HepG2 (cell line): ENCODE results near the gene ZNF430. TPM values are rescaled to one million over a fixed set of nuclear protein-coding genes. Genes with fewer than 3 reads are reported as not detected.

ENCODE experiments used
- ATAC-seq: fragments of 200-7000 bp; cut with Tn5 transposase; 3 replicates; pipeline ENCODE4 v1.9.1; 2020; ENCODE audit warnings: mild to moderate bottlenecking, moderate library complexity
- BruUV-seq: library from RNA; stranded (reverse); fragments of 400-500 nt; replicated peaks from 2 replicates; lab custom pipeline; 2021; lab: Mats Ljungman, UMichigan
- CTCF ChIA-PET: fragments of 300-600 bp; formaldehyde crosslinking; extraction: SDS; loops from one replicate; lab custom pipeline; 2021; ENCODE audit warnings: low total read pairs, inconsistent platforms, low intra/inter-chr PET ratio; lab: Yijun Ruan, JAX
- POLR2A ChIA-PET: fragments of 350-600 bp; sonication (Branson Sonifier 250); formaldehyde crosslinking; loops from one replicate; lab custom pipeline; 2020; ENCODE audit warnings: antibody characterized with exemption, inconsistent platforms; lab: Yijun Ruan, JAX
- DNase-seq: peaks from one replicate; pipeline ENCODE4 v3.0.0-alpha.2; 2015; ENCODE audit warnings: low spot score
- FAIRE-seq: peaks from 3 replicates; lab custom pipeline; 2011; peaks lifted over from hg19 to GRCh38; lab: Jason Lieb, UNC
- H2AFZ ChIP-seq: one replicate; pipeline ENCODE4 v1.6.1; 2011; ENCODE audit warnings: low read length, inconsistent platforms
- H3K27ac ChIP-seq: fragments of 300-600 bp; 3 replicates; pipeline ENCODE4 v1.8.0; 2011; ENCODE audit warnings: mixed run types, mild to moderate bottlenecking, mixed read lengths, low read length, inconsistent platforms; ENCODE audit not compliant: insufficient read depth; ENCODE audit errors: extremely low read length
- H3K27me3 ChIP-seq, 2 experiments: fragments of 200-600 bp in 1 of 2; 2 replicates in 1 of 2; 3 replicates in 1 of 2; pipeline versions ENCODE4 v1.6.0 to v1.8.0; 2011; ENCODE audit warnings: low read length in 2 of 2, mild to moderate bottlenecking in 2 of 2, moderate library complexity in 2 of 2, inconsistent platforms in 1 of 2; ENCODE audit not compliant: insufficient read depth in 2 of 2, control insufficient read depth in 1 of 2
- H3K36me3 ChIP-seq, 2 experiments: fragments of 200-600 bp in 1 of 2; replicated peaks in 1 of 2; 2 replicates in 1 of 2; 3 replicates in 1 of 2; pipeline versions ENCODE4 v1.5.1 to v1.8.0; 2011; ENCODE audit warnings: low read length in 2 of 2, inconsistent platforms in 1 of 2; ENCODE audit not compliant: insufficient read depth in 2 of 2, control insufficient read depth in 1 of 2
- H3K4me1 ChIP-seq: 2 replicates; pipeline ENCODE4 v1.5.1; 2012; ENCODE audit warnings: low read length, inconsistent platforms; ENCODE audit not compliant: insufficient read depth
- H3K4me2 ChIP-seq: 2 replicates; pipeline ENCODE4 v1.6.0; 2011; ENCODE audit warnings: low read depth, low read length, inconsistent platforms
- H3K4me3 ChIP-seq, 3 experiments: fragments of 200-600 bp in 1 of 3; sonication (generic), shearing (Covaris generic) in 1 of 3; replicated peaks in 1 of 3; 2 replicates each; pipeline ENCODE4 v1.5.1; 2011 to 2016; ENCODE audit warnings: low read length in 3 of 3, inconsistent platforms in 2 of 3, low read depth in 2 of 3, mild to moderate bottlenecking in 2 of 3, control low read depth in 1 of 3, mixed read lengths in 1 of 3; ENCODE audit not compliant: insufficient read depth in 1 of 3
- H3K79me2 ChIP-seq: one replicate; pipeline ENCODE4 v1.6.1; 2011; ENCODE audit warnings: low read length, inconsistent platforms; ENCODE audit not compliant: insufficient read depth
- H3K9ac ChIP-seq: 2 replicates; pipeline ENCODE4 v1.6.0; 2011; ENCODE audit warnings: mild to moderate bottlenecking, low read depth, low read length, inconsistent platforms; ENCODE audit not compliant: insufficient read depth
- H3K9me3 ChIP-seq: 2 replicates; pipeline ENCODE4 v1.5.1; 2012; ENCODE audit warnings: mild to moderate bottlenecking, low read length
- H4K20me1 ChIP-seq: 2 replicates; pipeline ENCODE4 v1.6.0; 2011; ENCODE audit warnings: inconsistent platforms, mild to moderate bottlenecking, low read length, moderate library complexity; ENCODE audit not compliant: insufficient read depth
- CEBPB ChIP-seq: IDR thresholded peaks from 2 replicates; pipeline ENCODE4 v1.6.1; 2011; ENCODE audit warnings: low read depth, low read length, improper control_type of control experiment, borderline replicate concordance
- FOXM1 ChIP-seq: sonication (generic); formaldehyde crosslinking; IDR thresholded peaks from 2 replicates; pipeline ENCODE4 v1.5.0; 2020; ENCODE audit warnings: missing genetic modification reagents
- GATA4 ChIP-seq: sonication (generic); IDR thresholded peaks from 2 replicates; pipeline ENCODE4 v1.6.1; 2016; ENCODE audit warnings: antibody characterized with exemption, low read depth, borderline replicate concordance
- NFE2L1 ChIP-seq: sonication (generic); formaldehyde crosslinking; IDR thresholded peaks from 2 replicates; pipeline ENCODE4 v1.4.0; 2020; ENCODE audit warnings: missing genetic modification reagents, mild to moderate bottlenecking, borderline replicate concordance
- RFX3 ChIP-seq: IDR thresholded peaks from 2 replicates; pipeline ENCODE4 v1.6.1; 2016; ENCODE audit warnings: missing biosample characterization, missing genetic modification reagents
- ZNF251 ChIP-seq: sonication (generic); formaldehyde crosslinking; IDR thresholded peaks from 2 replicates; pipeline ENCODE4 v1.9.0; 2021; ENCODE audit warnings: mild to moderate bottlenecking, missing genetic modification reagents
- ZNF597 ChIP-seq: sonication (generic); formaldehyde crosslinking; IDR thresholded peaks from 2 replicates; pipeline ENCODE4 v1.5.0; 2020; ENCODE audit warnings: missing genetic modification reagents
- ZNF639 ChIP-seq: conservative IDR thresholded peaks from 2 replicates; pipeline ENCODE4 v1.6.1; 2018; ENCODE audit warnings: missing genetic modification reagents
- WGBS: methylation state at CpG from one replicate; pipeline ENCODE4 v1.1.6; 2017; ENCODE audit warnings: low lambda C conversion rate; 5-methylcytosine and 5-hydroxymethylcytosine counted together
- in situ Hi-C: cut with HindIII; loops from 2 replicates; pipeline ENCODE4 v1.10.0; 2017; ENCODE audit warnings: low pct_unique_long_range_greater_than_20kb; ENCODE audit not compliant: extremely low pct_ligation_motif_present
- intact Hi-C: fragments of 100-400 bp; cut with micrococcal nuclease; formaldehyde crosslinking; loops from one replicate; pipeline ENCODE4 v1.10.0; 2022; ENCODE audit not compliant: unreplicated experiment
- polyA plus RNA-seq, 8 experiments: library from polyadenylated mRNA; depleted of rRNA in 3 of 8; stranded (reverse) in 7 of 8; unstranded in 1 of 8; fragments of >200 nt; fragmentation: Illumina TruSeq in 4 of 8; extraction: Trizol in 4 of 8; gene quantifications; 2 replicates each; pipeline versions ENCODE4 v1.2.1 to v1.2.3, GENCODE V29; 2011 to 2016; ENCODE audit warnings: low read depth in 4 of 8, missing spikeins in 1 of 8, mixed read lengths in 1 of 8; ENCODE audit not compliant: insufficient read depth in 1 of 8
- total RNA-seq, 5 experiments: library from RNA; depleted of rRNA; stranded (reverse); fragments of >200 nt; fragmentation: Illumina TruSeq; extraction: Trizol; gene quantifications; 2 replicates each; pipeline ENCODE4 v1.2.3, GENCODE V29; 2016; ENCODE audit warnings: low read depth in 1 of 5

ZNF430 gene
- total and polyA plus RNA-seq, 2 of the 13 experiments (the other 11 are each of a cell fraction or from before 2014, with no cell fraction given), result 4.1 to 6.9 TPM

- H4K20me1 ChIP-seq, result no peaks in the 10 kb centered on the region
- 100% methylated on average over 1 of the region's 1 CpG for WGBS
- intact Hi-C loops (no loop called here), in situ Hi-C loops (no loop called here)
- no TSS peak for BruUV-seq
- H3K79me2 ChIP-seq, result peaks cover 13% of the 10 kb centered on the region
- H2AFZ ChIP-seq, result no peak overlapping the region
- TF ChIP-seq GATA4 (no peak), ZNF251 (no peak), FOXM1 (CRISPR knock-in tag) (no peak), RFX3 (no peak), NFE2L1 (CRISPR knock-in tag) (no peak), CEBPB (no peak), ZNF639 (CRISPR knock-in tag) (no peak), ZNF597 (CRISPR knock-in tag) (no peak)
- H3K4me2 ChIP-seq, result no peak overlapping the region
- no peak overlapping the region for H3K9ac ChIP-seq
- ATAC-seq (no peak), DNase-seq (no peak), FAIRE-seq (no peak)
- POLR2A ChIA-PET, result no interaction called here
- no peak overlapping the region for H3K4me3 ChIP-seq
- no peaks in the 10 kb centered on the region for H3K9me3 ChIP-seq
- H3K27me3 ChIP-seq, result no peaks in the 10 kb centered on the region; a peak in 1 of 5 replicates
- no peak overlapping the region for H3K27ac ChIP-seq
- CTCF ChIA-PET, result no interaction called here
- H3K4me1 ChIP-seq, result peaks cover 31% of the 10 kb centered on the region
- peaks cover 0 to 8% of the 10 kb centered on the region in 2 experiments; a peak in 2 of 5 replicates for H3K36me3 ChIP-seq
Measured at GRCh38 chr19:21084343-21084742, 63.9 kb downstream of the ZNF430 start.
